Lower lobe of right lung (tissue), 2 donors: ENCODE results near the gene B3GALT2. TPM values are rescaled to one million over a fixed set of nuclear protein-coding genes. Genes with fewer than 3 reads are reported as not detected.

Experiments used
- ATAC-seq, 2 donors: fragments of 200-7000 bp; cut with Tn5 transposase; one replicate each; pipeline ENCODE4 v1.9.1; 2020 to 2022; ENCODE audit warnings: mild to moderate bottlenecking in 2 of 2, moderate library complexity in 2 of 2
- DNase-seq: peaks from one replicate; pipeline ENCODE4 v3.0.0-alpha.2; 2020
- H3K27ac ChIP-seq: fragments of 200-600 bp; one replicate; pipeline ENCODE4 v1.8.0; 2022
- H3K27me3 ChIP-seq: fragments of 200-600 bp; one replicate; pipeline ENCODE4 v1.8.0; 2022; ENCODE audit warnings: low read depth
- H3K36me3 ChIP-seq: fragments of 200-600 bp; one replicate; pipeline ENCODE4 v1.8.0; 2022; ENCODE audit warnings: mild to moderate bottlenecking
- H3K4me1 ChIP-seq: fragments of 200-600 bp; one replicate; pipeline ENCODE4 v1.8.0; 2022
- H3K4me3 ChIP-seq: fragments of 200-600 bp; one replicate; pipeline ENCODE4 v1.8.0; 2022; ENCODE audit warnings: mild to moderate bottlenecking
- H3K9me3 ChIP-seq: fragments of 200-600 bp; one replicate; pipeline ENCODE4 v1.8.0; 2022
- CTCF ChIP-seq: fragments of 200-600 bp; IDR thresholded peaks from one replicate; pipeline ENCODE4 v1.8.0; 2022; ENCODE audit warnings: antibody characterized with exemption, mild to moderate bottlenecking
- intact Hi-C: fragments of 100-400 bp; cut with DNase I; formaldehyde crosslinking; loops from one replicate; pipeline ENCODE4 v1.11.0; 2022
- total RNA-seq: library from RNA; stranded (reverse); fragmentation: NEBNext Ultra II Directional; extraction: Animal tissue kit (Norgen Biotek cat#: 25700); gene quantifications from one replicate; pipeline ENCODE4 v1.2.1, GENCODE V29; 2021
- donor health status: DM: no; HTN: yes; CAD: no; lungs with severe emphysema.

B3GALT2 gene
- total RNA-seq, 1 donor from 2014 or later = 3.8 TPM

GRCh38 chr1:193184776-193185175, 1.6 kb downstream of the B3GALT2 start:
- Histone ChIP-seq H3K4me1 (peaks cover 47% of the 10 kb centered on the region), H3K36me3 (no peaks in the 10 kb centered on the region), H3K4me3 (peak overlapping the region; percentile 47), H3K27me3 (no peaks in the 10 kb centered on the region), H3K9me3 (no peaks in the 10 kb centered on the region), H3K27ac (peak overlapping the region; percentile 39)
- no peak for ATAC-seq
- intact Hi-C loops = no loop called here
- no peak for DNase-seq
- no peak for TF ChIP-seq CTCF

GRCh38 chr1:193183019-193183627, 3.3 kb downstream of the B3GALT2 start:
- H3K27me3 ChIP-seq = no peaks in the 10 kb centered on the region
- H3K36me3 ChIP-seq = no peaks in the 10 kb centered on the region
- intact Hi-C loops = no loop called here
- DNase-seq = no peak
- peak; percentile 78 for TF ChIP-seq CTCF
- H3K4me3 ChIP-seq = peak overlapping the region; percentile 47
- H3K27ac ChIP-seq = no peak overlapping the region
- H3K9me3 ChIP-seq = no peaks in the 10 kb centered on the region
- peaks cover 33% of the 10 kb centered on the region for H3K4me1 ChIP-seq
- peak in 1 of 2 donors; percentile 76 for ATAC-seq

GRCh38 chr1:193181985-193182384, 4.4 kb downstream of the B3GALT2 start:
- Histone ChIP-seq H3K27ac (no peak overlapping the region), H3K36me3 (no peaks in the 10 kb centered on the region), H3K9me3 (no peaks in the 10 kb centered on the region), H3K4me1 (peaks cover 24% of the 10 kb centered on the region), H3K27me3 (no peaks in the 10 kb centered on the region), H3K4me3 (no peak overlapping the region)
- no peak for TF ChIP-seq CTCF
- intact Hi-C loops = no loop called here
- DNase-seq = no peak
- ATAC-seq = no peak

GRCh38 chr1:193181536-193181935, 4.9 kb downstream of the B3GALT2 start:
- peaks cover 19% of the 10 kb centered on the region for H3K4me1 ChIP-seq
- TF ChIP-seq CTCF = no peak
- H3K4me3 ChIP-seq = no peak overlapping the region
- no peak overlapping the region for H3K27ac ChIP-seq
- H3K36me3 ChIP-seq = no peaks in the 10 kb centered on the region
- DNase-seq (no peak), ATAC-seq (no peak)
- H3K9me3 ChIP-seq = no peaks in the 10 kb centered on the region
- intact Hi-C loops = no loop called here
- no peaks in the 10 kb centered on the region for H3K27me3 ChIP-seq

GRCh38 chr1:193179094-193179493, 7.3 kb downstream of the B3GALT2 start:
- H3K27ac ChIP-seq = no peak overlapping the region
- H3K4me1 ChIP-seq = peaks cover 9% of the 10 kb centered on the region
- TF ChIP-seq CTCF = no peak
- no peaks in the 10 kb centered on the region for H3K9me3 ChIP-seq
- H3K27me3 ChIP-seq = no peaks in the 10 kb centered on the region
- intact Hi-C loops = no loop called here
- ATAC-seq = no peak
- no peaks in the 10 kb centered on the region for H3K36me3 ChIP-seq
- H3K4me3 ChIP-seq = no peak overlapping the region
- no peak for DNase-seq
